Measurements from ENCODE around the gene SPDL1. TPM values are rescaled to one million over a fixed set of nuclear protein-coding genes. Genes with fewer than 3 reads are reported as not detected.

Gene SPDL1
- total and polyA plus RNA-seq, 9 donors = 4.1 to 10.4 (median 7.2) TPM

GRCh38 chr5:169637549-169638121, 54.1 kb downstream of the SPDL1 start:
- Histone ChIP-seq H3K4me1 (ENCODE audit: insufficient read depth) (no peaks in the 10 kb centered on the region), H3K9me3 (peaks cover 0 to 3% of the 10 kb centered on the region in 2 donors), H3K4me3 (no peak overlapping the region), H3K27me3 (no peaks in the 10 kb centered on the region), H3K36me3 (no peaks in the 10 kb centered on the region), H3K27ac (no peak overlapping the region)
- no peak for TF ChIP-seq POLR2A (IDR thresholded peaks at IDR 0.05)
- no peak for TF ChIP-seq EP300 (IDR thresholded peaks at IDR 0.05)
- no peak for TF ChIP-seq CTCF (IDR thresholded peaks at IDR 0.05)
- 14 to 19% (median 15%) methylated on average over 16 to 18 of the region's 18 CpGs for WGBS, 3 donors
- DNase-seq = no peak
- intact Hi-C loops (cut with DNase I) = no loop called here

GRCh38 chr5:169641253-169641652, 57.7 kb downstream of the SPDL1 start:
- no peak overlapping the region for H3K4me3 ChIP-seq
- H3K9me3 ChIP-seq = peaks cover 0 to 3% of the 10 kb centered on the region in 2 donors
- WGBS, 3 donors = 7 to 17% (median 9%) methylated on average over 6 of the region's 6 CpGs
- H3K4me1 ChIP-seq (ENCODE audit: insufficient read depth) = no peaks in the 10 kb centered on the region
- H3K36me3 ChIP-seq = no peaks in the 10 kb centered on the region
- no peak for DNase-seq
- no peak overlapping the region for H3K27ac ChIP-seq
- H3K27me3 ChIP-seq = no peaks in the 10 kb centered on the region
- intact Hi-C loops (cut with DNase I) = no loop called here
- TF ChIP-seq POLR2A (IDR thresholded peaks at IDR 0.05) = no peak
- no peak for TF ChIP-seq EP300 (IDR thresholded peaks at IDR 0.05)
- no peak for TF ChIP-seq CTCF (IDR thresholded peaks at IDR 0.05)

GRCh38 chr5:169646856-169647255, 63.3 kb downstream of the SPDL1 start:
- H3K4me1 ChIP-seq (ENCODE audit: insufficient read depth) = peaks cover 1% of the 10 kb centered on the region

GRCh38 chr5:169647566-169647965, 64.0 kb downstream of the SPDL1 start:
- 7 to 14% (median 10%) methylated on average over 1 of the region's 1 CpG for WGBS, 3 donors
- H3K27me3 ChIP-seq = no peaks in the 10 kb centered on the region
- no peaks in the 10 kb centered on the region for H3K9me3 ChIP-seq
- peaks cover 1% of the 10 kb centered on the region for H3K4me1 ChIP-seq (ENCODE audit: insufficient read depth)
- no peak overlapping the region for H3K27ac ChIP-seq
- no peaks in the 10 kb centered on the region for H3K36me3 ChIP-seq
- H3K4me3 ChIP-seq = no peak overlapping the region
- TF ChIP-seq POLR2A (IDR thresholded peaks at IDR 0.05) (no peak), EP300 (IDR thresholded peaks at IDR 0.05) (no peak), CTCF (IDR thresholded peaks at IDR 0.05) (no peak)
- intact Hi-C loops (cut with DNase I) = no loop called here
- DNase-seq = no peak

More at GRCh38 chr5:169646856-169647255, 63.3 kb downstream of the SPDL1 start:
- intact Hi-C loops (cut with DNase I) = no loop called here
- DNase-seq = no peak
- Histone ChIP-seq H3K9me3 (no peaks in the 10 kb centered on the region), H3K36me3 (no peaks in the 10 kb centered on the region), H3K27ac (no peak overlapping the region), H3K4me3 (no peak overlapping the region), H3K27me3 (no peaks in the 10 kb centered on the region)
- TF ChIP-seq EP300 (IDR thresholded peaks at IDR 0.05) = no peak
- no peak for TF ChIP-seq POLR2A (IDR thresholded peaks at IDR 0.05)
- no peak for TF ChIP-seq CTCF (IDR thresholded peaks at IDR 0.05)
- 78 to 88% (median 86%) methylated on average over 3 of the region's 3 CpGs for WGBS, 3 donors

Data from ovary (tissue), 9 donors.